ENCODE data around the gene SNX11.

The SNX11 gene

GRCh38 chr17:48131216-48131824 lies 23.8 kb downstream of the SNX11 start:
- Histone ChIP-seq H3K27ac (ENCODE audit: insufficient read depth, low read length, poor library complexity, severe bottlenecking) (no peak overlapping the region), H3K27me3 (replicated peaks; ENCODE audit: control insufficient read depth, insufficient read depth, low read length, poor library complexity, severe bottlenecking) (no peaks in the 10 kb centered on the region), H3K36me3 (ENCODE audit: control insufficient read depth, insufficient read depth, low read length) (peaks cover 7% of the 10 kb centered on the region), H3K4me1 (ENCODE audit: control insufficient read depth, insufficient read depth, low read length, poor library complexity, severe bottlenecking) (no peaks in the 10 kb centered on the region), H3K4me3 (ENCODE audit: insufficient read depth, low read depth, low read length, poor library complexity, severe bottlenecking) (no peak overlapping the region), H3K9me3 (ENCODE audit: control insufficient read depth, low read length) (no peaks in the 10 kb centered on the region)
- peak in 2 of 3 donors; percentile 13 to 35 for DNase-seq

GRCh38 chr17:48132385-48132784 lies 24.8 kb downstream of the SNX11 start:
- Histone ChIP-seq H3K9me3 (ENCODE audit: control insufficient read depth, low read length) (no peaks in the 10 kb centered on the region), H3K4me3 (ENCODE audit: insufficient read depth, low read depth, low read length, poor library complexity, severe bottlenecking) (no peak overlapping the region), H3K27me3 (replicated peaks; ENCODE audit: control insufficient read depth, insufficient read depth, low read length, poor library complexity, severe bottlenecking) (no peaks in the 10 kb centered on the region), H3K4me1 (ENCODE audit: control insufficient read depth, insufficient read depth, low read length, poor library complexity, severe bottlenecking) (no peaks in the 10 kb centered on the region), H3K27ac (ENCODE audit: insufficient read depth, low read length, poor library complexity, severe bottlenecking) (no peak overlapping the region), H3K36me3 (ENCODE audit: control insufficient read depth, insufficient read depth, low read length) (peaks cover 11% of the 10 kb centered on the region)
- no peak for DNase-seq

GRCh38 chr17:48134912-48135480 lies 27.4 kb downstream of the SNX11 start:
- H3K27me3 ChIP-seq (replicated peaks; ENCODE audit: control insufficient read depth, insufficient read depth, low read length, poor library complexity, severe bottlenecking) = no peaks in the 10 kb centered on the region
- peaks cover 11% of the 10 kb centered on the region for H3K36me3 ChIP-seq (ENCODE audit: control insufficient read depth, insufficient read depth, low read length)
- H3K9me3 ChIP-seq (ENCODE audit: control insufficient read depth, low read length) = no peaks in the 10 kb centered on the region
- H3K4me3 ChIP-seq (ENCODE audit: insufficient read depth, low read depth, low read length, poor library complexity, severe bottlenecking) = no peak overlapping the region
- DNase-seq = no peak
- no peak overlapping the region for H3K27ac ChIP-seq (ENCODE audit: insufficient read depth, low read length, poor library complexity, severe bottlenecking)
- H3K4me1 ChIP-seq (ENCODE audit: control insufficient read depth, insufficient read depth, low read length, poor library complexity, severe bottlenecking) = no peaks in the 10 kb centered on the region

- no peaks in the 10 kb centered on the region for H3K4me1 ChIP-seq (ENCODE audit: control insufficient read depth, insufficient read depth, low read length, poor library complexity, severe bottlenecking)
- no peak overlapping the region for H3K27ac ChIP-seq (ENCODE audit: insufficient read depth, low read length, poor library complexity, severe bottlenecking)
- no peaks in the 10 kb centered on the region for H3K27me3 ChIP-seq (replicated peaks; ENCODE audit: control insufficient read depth, insufficient read depth, low read length, poor library complexity, severe bottlenecking)
- DNase-seq = no peak
- peaks cover 16% of the 10 kb centered on the region for H3K36me3 ChIP-seq (ENCODE audit: control insufficient read depth, insufficient read depth, low read length)
- no peak overlapping the region for H3K4me3 ChIP-seq (ENCODE audit: insufficient read depth, low read depth, low read length, poor library complexity, severe bottlenecking)
- H3K9me3 ChIP-seq (ENCODE audit: control insufficient read depth, low read length) = no peaks in the 10 kb centered on the region
These were observed 30.1 kb downstream of the SNX11 start for GRCh38 chr17:48137656-48138055.

- no peaks in the 10 kb centered on the region for H3K27me3 ChIP-seq (replicated peaks; ENCODE audit: control insufficient read depth, insufficient read depth, low read length, poor library complexity, severe bottlenecking)
- H3K36me3 ChIP-seq (ENCODE audit: control insufficient read depth, insufficient read depth, low read length) = peaks cover 23% of the 10 kb centered on the region
- no peaks in the 10 kb centered on the region for H3K4me1 ChIP-seq (ENCODE audit: control insufficient read depth, insufficient read depth, low read length, poor library complexity, severe bottlenecking)
- no peak overlapping the region for H3K4me3 ChIP-seq (ENCODE audit: insufficient read depth, low read depth, low read length, poor library complexity, severe bottlenecking)
- DNase-seq = no peak
- H3K27ac ChIP-seq (ENCODE audit: insufficient read depth, low read length, poor library complexity, severe bottlenecking) = no peak overlapping the region
- no peaks in the 10 kb centered on the region for H3K9me3 ChIP-seq (ENCODE audit: control insufficient read depth, low read length)
These were observed 32.4 kb downstream of the SNX11 start for GRCh38 chr17:48139944-48140343.

- no peak overlapping the region for H3K4me3 ChIP-seq (ENCODE audit: insufficient read depth, low read depth, low read length, poor library complexity, severe bottlenecking)
- no peaks in the 10 kb centered on the region for H3K27me3 ChIP-seq (replicated peaks; ENCODE audit: control insufficient read depth, insufficient read depth, low read length, poor library complexity, severe bottlenecking)
- peaks cover 28% of the 10 kb centered on the region for H3K36me3 ChIP-seq (ENCODE audit: control insufficient read depth, insufficient read depth, low read length)
- DNase-seq = no peak
- no peak overlapping the region for H3K27ac ChIP-seq (ENCODE audit: insufficient read depth, low read length, poor library complexity, severe bottlenecking)
- H3K9me3 ChIP-seq (ENCODE audit: control insufficient read depth, low read length) = no peaks in the 10 kb centered on the region
- H3K4me1 ChIP-seq (ENCODE audit: control insufficient read depth, insufficient read depth, low read length, poor library complexity, severe bottlenecking) = no peaks in the 10 kb centered on the region
These were observed 36.1 kb downstream of the SNX11 start for GRCh38 chr17:48143629-48144028.

- H3K4me1 ChIP-seq (ENCODE audit: control insufficient read depth, insufficient read depth, low read length, poor library complexity, severe bottlenecking) = no peaks in the 10 kb centered on the region
- H3K36me3 ChIP-seq (ENCODE audit: control insufficient read depth, insufficient read depth, low read length) = peaks cover 34% of the 10 kb centered on the region
- no peaks in the 10 kb centered on the region for H3K27me3 ChIP-seq (replicated peaks; ENCODE audit: control insufficient read depth, insufficient read depth, low read length, poor library complexity, severe bottlenecking)
- no peaks in the 10 kb centered on the region for H3K9me3 ChIP-seq (ENCODE audit: control insufficient read depth, low read length)
- H3K27ac ChIP-seq (ENCODE audit: insufficient read depth, low read length, poor library complexity, severe bottlenecking) = no peak overlapping the region
- no peak overlapping the region for H3K4me3 ChIP-seq (ENCODE audit: insufficient read depth, low read depth, low read length, poor library complexity, severe bottlenecking)
- no peak for DNase-seq
These were observed 36.7 kb downstream of the SNX11 start for GRCh38 chr17:48144231-48144630.

GRCh38 chr17:48144976-48145798 lies 37.6 kb downstream of the SNX11 start:
- Histone ChIP-seq H3K27me3 (replicated peaks; ENCODE audit: control insufficient read depth, insufficient read depth, low read length, poor library complexity, severe bottlenecking) (no peaks in the 10 kb centered on the region), H3K4me1 (ENCODE audit: control insufficient read depth, insufficient read depth, low read length, poor library complexity, severe bottlenecking) (no peaks in the 10 kb centered on the region), H3K36me3 (ENCODE audit: control insufficient read depth, insufficient read depth, low read length) (peaks cover 36% of the 10 kb centered on the region), H3K4me3 (ENCODE audit: insufficient read depth, low read depth, low read length, poor library complexity, severe bottlenecking) (no peak overlapping the region), H3K9me3 (ENCODE audit: control insufficient read depth, low read length) (no peaks in the 10 kb centered on the region), H3K27ac (ENCODE audit: insufficient read depth, low read length, poor library complexity, severe bottlenecking) (no peak overlapping the region)
- DNase-seq = no peak

GRCh38 chr17:48148029-48148770 lies 40.6 kb downstream of the SNX11 start:
- no peaks in the 10 kb centered on the region for H3K4me1 ChIP-seq (ENCODE audit: control insufficient read depth, insufficient read depth, low read length, poor library complexity, severe bottlenecking)
- H3K27ac ChIP-seq (ENCODE audit: insufficient read depth, low read length, poor library complexity, severe bottlenecking) = no peak overlapping the region
- no peak for DNase-seq
- H3K9me3 ChIP-seq (ENCODE audit: control insufficient read depth, low read length) = no peaks in the 10 kb centered on the region
- H3K36me3 ChIP-seq (ENCODE audit: control insufficient read depth, insufficient read depth, low read length) = peaks cover 41% of the 10 kb centered on the region
- H3K27me3 ChIP-seq (replicated peaks; ENCODE audit: control insufficient read depth, insufficient read depth, low read length, poor library complexity, severe bottlenecking) = no peaks in the 10 kb centered on the region
- no peak overlapping the region for H3K4me3 ChIP-seq (ENCODE audit: insufficient read depth, low read depth, low read length, poor library complexity, severe bottlenecking)
